Measurements from ENCODE around the gene RAB33A. TPM values are rescaled to one million over a fixed set of nuclear protein-coding genes. Genes with fewer than 3 reads are reported as not detected.

RAB33A gene
- total and polyA plus RNA-seq, 2 of the 4 experiments (the other 2 are of a cell fraction): 1.6 to 1.8 TPM

GRCh38 chrX:130197464-130197863 lies 25.7 kb downstream of the RAB33A start:
- H2BK20ac ChIP-seq (ENCODE audit: low read depth, low read length): no peak overlapping the region
- H3K4me1 ChIP-seq (ENCODE audit: control insufficient read depth, insufficient read depth, low read length): no peaks in the 10 kb centered on the region
- no peak overlapping the region for H3K56ac ChIP-seq (ENCODE audit: extremely low read depth, insufficient read depth, low read length)
- POLR2A ChIA-PET (ENCODE audit: unreplicated experiment): no interaction called here
- H2AFZ ChIP-seq (replicated peaks; ENCODE audit: low read length, poor library complexity): no peak overlapping the region
- no CpG with 5 or more reads among the region's 5 CpGs for WGBS, 2 experiments (ENCODE audit: extremely low coverage in 2 of 2, insufficient read length in 1 of 2)
- no peak; the same call in 1 of the 2 replicates for ATAC-seq (ENCODE audit: low read depth)
- DNase-seq: no peak
- no peak overlapping the region for H3K9ac ChIP-seq (ENCODE audit: low read depth, low read length)
- H2BK5ac ChIP-seq (ENCODE audit: low read depth, low read length, poor library complexity, severe bottlenecking): no peak overlapping the region
- H3K4ac ChIP-seq (ENCODE audit: low read depth, low read length): no peak overlapping the region
- BruUV-seq (replicated peaks): no TSS peak
- no peaks in the 10 kb centered on the region for H3K9me1 ChIP-seq (ENCODE audit: insufficient read depth, low read length)
- dilution Hi-C loops (cut with HindIII; ENCODE audit: low sequenced_read_pairs, unreplicated experiment) (no loop called here), intact Hi-C loops (cut with micrococcal nuclease) (no loop called here), in situ Hi-C loops (cut with MboI; ENCODE audit: low sequenced_read_pairs) (loop anchor here (25.0 kb wide), 1 partner anchor 585 kb away; no protein-coding TSS in a partner anchor)
- TF ChIP-seq CTCF (conservative IDR thresholded peaks at IDR 0.05; ENCODE audit: low read depth, low read length) (no peak), SMC3 (IDR thresholded peaks at IDR 0.05; ENCODE audit: low read depth, low read length) (no peak), USF2 (IDR thresholded peaks at IDR 0.05; ENCODE audit: low read depth, low read length) (no peak), CHD1 (IDR thresholded peaks at IDR 0.05; ENCODE audit: low read depth, low read length) (no peak), RCOR1 (IDR thresholded peaks at IDR 0.05; ENCODE audit: insufficient replicate concordance, low read length) (no peak), ELK1 (IDR thresholded peaks at IDR 0.05; ENCODE audit: borderline replicate concordance, low read depth, low read length) (no peak), POLR2A (IDR thresholded peaks at IDR 0.05; ENCODE audit: low read depth, low read length) (no peak), NFE2L2 (IDR thresholded peaks at IDR 0.05; ENCODE audit: low read depth, low read length) (no peak), MAFK (IDR thresholded peaks at IDR 0.05; ENCODE audit: low read depth, low read length) (no peak), FOS (IDR thresholded peaks at IDR 0.05; ENCODE audit: low read depth, low read length) (no peak), RFX5 (IDR thresholded peaks at IDR 0.05; ENCODE audit: low read depth, low read length) (no peak)
- H3K4me2 ChIP-seq (ENCODE audit: low read depth, low read length): no peak overlapping the region
- no peak overlapping the region for H2BK120ac ChIP-seq (ENCODE audit: low read depth, low read length)
- H3K27me3 ChIP-seq (ENCODE audit: control insufficient read depth, insufficient read depth, low read length): no peaks in the 10 kb centered on the region; the same call in 1 of the 2 replicates
- CTCF ChIA-PET: no interaction called here
- no peak overlapping the region for H2BK15ac ChIP-seq (ENCODE audit: low read depth, low read length)
- no peak overlapping the region for H3K18ac ChIP-seq (ENCODE audit: low read depth, low read length)
- H4K20me1 ChIP-seq (ENCODE audit: insufficient read depth, low read length): no peaks in the 10 kb centered on the region
- no peak overlapping the region for H4K8ac ChIP-seq (ENCODE audit: low read depth in 2 of 2, low read length in 2 of 2)
- no peak overlapping the region for H4K5ac ChIP-seq (ENCODE audit: low read depth, low read length)
- H3K36me3 ChIP-seq (ENCODE audit: control insufficient read depth, insufficient read depth, low read length): no peaks in the 10 kb centered on the region
- no peaks in the 10 kb centered on the region for H3K79me1 ChIP-seq (ENCODE audit: low read depth in 1 of 2, low read length in 2 of 2)
- H2AK5ac ChIP-seq (ENCODE audit: low read depth, low read length): no peak overlapping the region
- no peak overlapping the region for H4K91ac ChIP-seq (ENCODE audit: insufficient read depth, low read depth, low read length)
- H3K14ac ChIP-seq (replicated peaks; ENCODE audit: low read depth, low read length): no peak overlapping the region
- H3K9me3 ChIP-seq (ENCODE audit: control insufficient read depth, insufficient read depth, low read length): no peaks in the 10 kb centered on the region
- H3K27ac ChIP-seq (ENCODE audit: insufficient read depth, low read length): no peak overlapping the region
- no peak overlapping the region for H2AK9ac ChIP-seq (replicated peaks; ENCODE audit: low read depth, low read length, poor library complexity)
- no peak overlapping the region for H3K4me3 ChIP-seq (ENCODE audit: insufficient read depth, low read depth, low read length)
- no peak overlapping the region for H3K23ac ChIP-seq (ENCODE audit: low read depth, low read length)

All from IMR-90 (cell line).